Right lobe of liver (tissue), 6 donors: ENCODE results near the gene RGS10. TPM values are rescaled to one million over a fixed set of nuclear protein-coding genes. Genes with fewer than 3 reads are reported as not detected.
A peak's percentile ranks its signal among the peaks of the same experiment; 100 is the strongest.

Source experiments
- ATAC-seq, 4 donors: fragments of 200-7000 bp; cut with Tn5 transposase; one replicate each; pipeline ENCODE4 v1.9.1; 2020; ENCODE audit warnings: mild to moderate bottlenecking in 4 of 4, moderate library complexity in 4 of 4
- DNase-seq, 3 donors: peaks; one replicate each; pipeline ENCODE4 v3.0.0-alpha.2; 2020
- H3K27ac ChIP-seq, 3 donors: fragments of 200-600 bp; one replicate each; pipeline ENCODE4 v1.8.0; 2022
- H3K27me3 ChIP-seq, 2 donors: fragments of 200-600 bp; one replicate each; pipeline ENCODE4 v1.8.0; 2022
- H3K36me3 ChIP-seq, 4 donors: fragments of 200-600 bp; sonication (generic) in 1 of 4; one replicate each; pipeline versions ENCODE4 v1.5.1 to v1.8.0; 2017 to 2022; ENCODE audit warnings: control low read depth in 1 of 4
- H3K4me1 ChIP-seq, 4 donors: fragments of 200-600 bp; sonication (generic) in 1 of 4; one replicate each; pipeline versions ENCODE4 v1.5.1 to v1.8.0; 2017 to 2022; ENCODE audit warnings: control low read depth in 1 of 4
- H3K4me3 ChIP-seq, 3 donors: fragments of 200-600 bp; one replicate each; pipeline ENCODE4 v1.8.0; 2022
- H3K9me3 ChIP-seq, 4 donors: fragments of 200-600 bp; sonication (generic) in 1 of 4; one replicate each; pipeline versions ENCODE4 v1.5.1 to v1.8.0; 2017 to 2022; ENCODE audit warnings: control low read depth in 1 of 4
- POLR2A ChIP-seq: fragments of 450-650 bp; IDR thresholded peaks from one replicate; pipeline ENCODE4 v1.6.1; 2017; ENCODE audit warnings: antibody characterized with exemption, mild to moderate bottlenecking
- WGBS: methylation state at CpG from one replicate; pipeline ENCODE4 v1.1.6; 2018; ENCODE audit warnings: low coverage, low lambda C conversion rate; ENCODE audit not compliant: insufficient coverage; ENCODE audit errors: missing lambda C conversion rate; 5-methylcytosine and 5-hydroxymethylcytosine counted together
- intact Hi-C, 2 donors: fragments of 100-400 bp; cut with DNase I; formaldehyde crosslinking; loops; one replicate each; pipeline versions ENCODE4 v1.11.2 to v1.14.1; 2022
- total RNA-seq, 6 experiments: library from RNA; depleted of rRNA in 2 of 6; stranded (reverse); fragments of >200 nt in 2 of 6; fragmentation: NEBNext Ultra II Directional in 3 of 6; extraction: Animal tissue kit (Norgen Biotek cat#: 25700) in 3 of 6; gene quantifications; one replicate each; pipeline versions ENCODE4 v1.1.0 to v1.2.4, GENCODE V29; 2016 to 2023
- TF ChIP-seq, protein P1 (sequence below), 4 donors: fragments of 200-600 bp in 3 of 4; fragments of 450-650 bp in 1 of 4; IDR thresholded peaks; one replicate each; pipeline versions ENCODE4 v1.5.1 to v1.8.0; 2016 to 2022; ENCODE audit warnings: antibody characterized with exemption in 4 of 4, mild to moderate bottlenecking in 2 of 4
- donor health status: DM: no; HTN: yes; CAD: no.
- donor health status: DM: no; HTN: no; CAD: no.
- donor health status: DM: no; HTN: no; CAD: no.
- donor health status: DM: no; HTN: yes; CAD: no.
- donor health status: DM: no; HTN: yes; CAD: no.

Gene RGS10
- total RNA-seq, 6 experiments from 2014 or later, result 0.95 to 5.2 (median 3.7) TPM

DNA sequence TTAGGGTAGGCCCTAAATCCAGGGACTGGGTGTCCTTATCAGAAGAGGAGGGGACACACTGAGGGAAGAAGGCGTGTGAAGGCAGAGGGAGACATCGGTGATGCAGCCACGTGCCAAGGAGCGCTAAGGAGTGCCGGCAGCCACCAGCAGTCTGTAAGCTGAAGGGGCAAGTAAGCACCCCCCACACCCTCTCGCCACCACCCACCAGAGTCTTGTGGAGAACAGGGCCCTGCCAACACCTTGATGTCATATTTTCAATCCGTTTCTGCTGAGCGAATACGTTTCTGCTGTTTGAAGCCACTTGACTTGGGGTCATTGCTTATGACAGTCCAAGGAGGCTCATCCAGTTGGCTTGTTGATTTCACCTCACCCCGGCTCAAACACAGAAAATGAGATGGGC, 37.9 kb downstream of the RGS10 start:
- Histone ChIP-seq H3K4me1 (no peaks in the 10 kb centered on the region), H3K9me3 (no peaks in the 10 kb centered on the region), H3K4me3 (no peak overlapping the region), H3K36me3 (no peaks in the 10 kb centered on the region), H3K27ac (no peak overlapping the region), H3K27me3 (no peaks in the 10 kb centered on the region)
- TF ChIP-seq, protein P1, sequence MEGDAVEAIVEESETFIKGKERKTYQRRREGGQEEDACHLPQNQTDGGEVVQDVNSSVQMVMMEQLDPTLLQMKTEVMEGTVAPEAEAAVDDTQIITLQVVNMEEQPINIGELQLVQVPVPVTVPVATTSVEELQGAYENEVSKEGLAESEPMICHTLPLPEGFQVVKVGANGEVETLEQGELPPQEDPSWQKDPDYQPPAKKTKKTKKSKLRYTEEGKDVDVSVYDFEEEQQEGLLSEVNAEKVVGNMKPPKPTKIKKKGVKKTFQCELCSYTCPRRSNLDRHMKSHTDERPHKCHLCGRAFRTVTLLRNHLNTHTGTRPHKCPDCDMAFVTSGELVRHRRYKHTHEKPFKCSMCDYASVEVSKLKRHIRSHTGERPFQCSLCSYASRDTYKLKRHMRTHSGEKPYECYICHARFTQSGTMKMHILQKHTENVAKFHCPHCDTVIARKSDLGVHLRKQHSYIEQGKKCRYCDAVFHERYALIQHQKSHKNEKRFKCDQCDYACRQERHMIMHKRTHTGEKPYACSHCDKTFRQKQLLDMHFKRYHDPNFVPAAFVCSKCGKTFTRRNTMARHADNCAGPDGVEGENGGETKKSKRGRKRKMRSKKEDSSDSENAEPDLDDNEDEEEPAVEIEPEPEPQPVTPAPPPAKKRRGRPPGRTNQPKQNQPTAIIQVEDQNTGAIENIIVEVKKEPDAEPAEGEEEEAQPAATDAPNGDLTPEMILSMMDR (IDR thresholded peaks at IDR 0.05), result no peak
- TF ChIP-seq POLR2A, result no peak
- intact Hi-C loops, result no loop called here
- no peak for ATAC-seq
- no peak for DNase-seq
- WGBS, result 92% methylated on average over 8 of the region's 10 CpGs

DNA sequence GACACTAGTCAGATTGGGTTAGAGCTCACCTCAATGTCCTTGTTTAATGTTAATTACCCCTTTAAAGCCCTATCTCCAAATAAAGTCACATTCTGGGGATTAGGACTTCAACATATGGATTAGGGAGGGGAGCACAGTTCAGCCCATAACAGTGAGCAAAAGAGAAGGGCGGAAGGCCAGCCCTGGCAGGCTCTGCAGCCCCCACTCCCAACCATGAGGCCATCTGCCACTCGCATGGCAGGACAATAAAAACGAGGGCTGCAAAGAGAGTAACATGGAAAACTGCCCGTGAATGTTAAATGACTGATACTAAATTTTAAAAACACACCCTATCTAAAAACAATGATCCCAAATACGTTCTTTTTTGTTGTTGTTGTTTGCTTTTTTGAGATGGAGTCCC, 38.7 kb downstream of the RGS10 start:
- no peak overlapping the region for H3K4me3 ChIP-seq
- H3K4me1 ChIP-seq, result no peaks in the 10 kb centered on the region
- 64% methylated on average over 4 of the region's 5 CpGs for WGBS
- H3K27ac ChIP-seq, result no peak overlapping the region
- ATAC-seq (no peak), DNase-seq (no peak)
- H3K9me3 ChIP-seq, result no peaks in the 10 kb centered on the region
- intact Hi-C loops, result no loop called here
- no peak for TF ChIP-seq POLR2A
- TF ChIP-seq, protein P1 (IDR thresholded peaks at IDR 0.05), result no peak
- H3K27me3 ChIP-seq, result no peaks in the 10 kb centered on the region
- H3K36me3 ChIP-seq, result no peaks in the 10 kb centered on the region

GRCh38 chr10:119502618-119503155, 39.8 kb downstream of the RGS10 start:
- no peaks in the 10 kb centered on the region for H3K9me3 ChIP-seq
- H3K4me1 ChIP-seq, result no peaks in the 10 kb centered on the region
- intact Hi-C loops, result no loop called here
- ATAC-seq (no peak), DNase-seq (no peak)
- no peak overlapping the region for H3K27ac ChIP-seq
- TF ChIP-seq, protein P1 (IDR thresholded peaks at IDR 0.05), result no peak
- no peak for TF ChIP-seq POLR2A
- no peaks in the 10 kb centered on the region for H3K36me3 ChIP-seq
- WGBS, result 62% methylated on average over 11 of the region's 19 CpGs
- no peaks in the 10 kb centered on the region for H3K27me3 ChIP-seq
- no peak overlapping the region for H3K4me3 ChIP-seq

DNA sequence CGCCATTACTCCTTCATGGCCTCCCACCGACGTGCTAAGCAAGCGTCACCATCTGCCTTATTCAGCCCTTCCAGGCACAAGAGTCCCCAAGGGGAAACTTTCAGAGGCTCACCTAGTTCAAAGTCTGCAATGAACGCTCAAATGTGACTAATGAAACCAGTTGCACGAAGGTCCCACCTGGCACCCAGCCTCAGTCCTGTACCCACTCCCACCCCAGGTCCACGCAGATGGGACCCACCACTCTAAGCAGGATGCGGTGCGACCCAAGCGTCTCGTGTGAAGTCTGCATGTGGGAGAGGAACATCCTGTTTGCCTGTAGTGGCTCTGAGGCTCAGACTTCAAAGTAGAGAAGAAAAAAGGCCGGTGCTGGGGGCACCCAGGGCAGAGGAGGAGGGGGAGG, 40.3 kb downstream of the RGS10 start:
- H3K27ac ChIP-seq, result no peak overlapping the region
- H3K4me1 ChIP-seq, result no peaks in the 10 kb centered on the region
- 36% methylated on average over 9 of the region's 12 CpGs for WGBS

More for the DNA sequence above, 40.3 kb downstream of the RGS10 start:
- Histone ChIP-seq H3K27me3 (no peaks in the 10 kb centered on the region), H3K9me3 (no peaks in the 10 kb centered on the region), H3K4me3 (no peak overlapping the region), H3K36me3 (no peaks in the 10 kb centered on the region)
- no peak for TF ChIP-seq POLR2A
- TF ChIP-seq, protein P1 (IDR thresholded peaks at IDR 0.05), result no peak
- intact Hi-C loops, result no loop called here
- ATAC-seq (peak in 3 of 4 donors; percentile 27 to 42 (median 38)), DNase-seq (no peak)
